CD4-positive, alpha-beta T cell treated with Interleukin-15 for 4 hours (primary cell): ENCODE data around the gene TEAD3.
"Not testable (repeated sequence)": the region's sequence is repeated elsewhere in the genome, so short reads cannot be mapped to it uniquely, and the experiment has no call there.

Source experiments
- DNase-seq: peaks from one replicate; pipeline ENCODE4 v3.0.0-alpha.2; 2020; ENCODE audit warnings: low spot score

TEAD3 gene

GRCh38 chr6:35449287-35449881 lies 47.5 kb downstream of the TEAD3 start:
- DNase-seq, result peak; percentile 78

- no peak for DNase-seq
Observed at GRCh38 chr6:35448191-35448590, 48.7 kb downstream of the TEAD3 start.

GRCh38 chr6:35445691-35446090 lies 51.2 kb downstream of the TEAD3 start:
- DNase-seq, result no peak

GRCh38 chr6:35443341-35444030 lies 53.4 kb downstream of the TEAD3 start:
- no peak for DNase-seq

GRCh38 chr6:35442693-35443092 lies 54.2 kb downstream of the TEAD3 start:
- DNase-seq, result no peak

GRCh38 chr6:35441642-35442041 lies 55.2 kb downstream of the TEAD3 start:
- no peak for DNase-seq

- DNase-seq, result no peak
Observed at GRCh38 chr6:35441205-35441604, 55.7 kb downstream of the TEAD3 start.

GRCh38 chr6:35439308-35439707 lies 57.6 kb downstream of the TEAD3 start:
- DNase-seq, result no peak

GRCh38 chr6:35438378-35439065 lies 58.4 kb downstream of the TEAD3 start:
- DNase-seq, result not testable (repeated sequence)

GRCh38 chr6:35436071-35436857 lies 60.6 kb downstream of the TEAD3 start:
- no peak for DNase-seq

- no peak for DNase-seq
Observed at GRCh38 chr6:35435074-35435837, 61.6 kb downstream of the TEAD3 start.

GRCh38 chr6:35432702-35433101 lies 64.2 kb downstream of the TEAD3 start:
- not testable (repeated sequence) for DNase-seq

- DNase-seq, result no peak
Observed at GRCh38 chr6:35432291-35432690, 64.6 kb downstream of the TEAD3 start.

GRCh38 chr6:35429463-35429862 lies 67.4 kb downstream of the TEAD3 start:
- no peak for DNase-seq

- DNase-seq, result no peak
Observed at GRCh38 chr6:35428421-35429149, 68.3 kb downstream of the TEAD3 start.

- DNase-seq, result no peak
Observed at GRCh38 chr6:35427851-35428321, 69.0 kb downstream of the TEAD3 start.

- no peak for DNase-seq
Observed at GRCh38 chr6:35427435-35427834, 69.4 kb downstream of the TEAD3 start.

- DNase-seq, result no peak
Observed at GRCh38 chr6:35426074-35426473, 70.8 kb downstream of the TEAD3 start.

GRCh38 chr6:35425284-35425683 lies 71.6 kb downstream of the TEAD3 start:
- DNase-seq, result no peak
